ENCODE data around the gene VSNL1. TPM values are rescaled to one million over a fixed set of nuclear protein-coding genes. Genes with fewer than 3 reads are reported as not detected.

Gene VSNL1
- polyA plus RNA-seq, 1 of the 3 experiments (the other 2 are of a cell fraction): 1.3 TPM

DNA sequence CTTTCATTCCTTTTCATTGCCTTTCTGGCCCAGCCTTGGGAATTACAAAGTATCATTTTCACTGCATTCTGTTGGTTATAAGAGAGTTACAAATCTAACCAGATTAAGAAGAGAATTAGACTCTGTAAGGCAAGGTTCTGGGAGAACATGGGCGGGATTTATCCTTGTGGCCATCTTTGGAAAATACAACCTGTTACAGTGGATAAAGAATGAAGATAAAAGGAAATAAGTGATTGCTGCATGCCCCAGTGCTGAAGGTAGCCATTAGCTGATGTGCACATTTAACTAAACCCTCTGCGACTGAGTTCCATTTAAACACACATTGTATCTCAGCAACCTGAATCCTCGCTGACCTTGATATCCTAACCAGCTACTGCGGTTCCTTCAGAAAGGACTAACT, 119.7 kb downstream of the VSNL1 start:
- POLR2A ChIA-PET: no interaction called here
- Histone ChIP-seq H3F3A (replicated peaks; ENCODE audit: insufficient read depth) (no peaks in the 10 kb centered on the region), H3K4me1 (ENCODE audit: control insufficient read depth in 1 of 2, insufficient read depth in 2 of 2, low read depth in 1 of 2, low read length in 1 of 2) (no peaks in the 10 kb centered on the region), H3K9me2 (no peaks in the 10 kb centered on the region), H3K27ac (ENCODE audit: low read depth in 2 of 2, low read length in 1 of 2) (no peak overlapping the region), H3K4me3 (ENCODE audit: low read depth in 2 of 2, low read length in 1 of 2) (no peak overlapping the region), H3K9me3 (no peaks in the 10 kb centered on the region), H3K36me3 (replicated peaks in 1 of 2; ENCODE audit: control insufficient read depth in 1 of 2, insufficient read depth in 2 of 2, low read length in 1 of 2) (peaks cover 15 to 28% of the 10 kb centered on the region in 2 experiments), H4K20me1 (ENCODE audit: insufficient read depth) (no peaks in the 10 kb centered on the region), H3K27me3 (ENCODE audit: insufficient read depth) (no peaks in the 10 kb centered on the region), H2AFZ (ENCODE audit: low read depth) (no peak overlapping the region), H3K9ac (no peak overlapping the region), H3K4me2 (no peak overlapping the region), H3K79me2 (ENCODE audit: insufficient read depth) (no peaks in the 10 kb centered on the region)
- no peak for DNase-seq
- WGBS (ENCODE audit: low lambda C conversion rate): 98% methylated on average over 4 of the region's 4 CpGs
- CTCF ChIA-PET: interaction anchor here (1.1 to 23.7 kb wide), 4 partner anchors 7 to 489 kb away, joined by 3 to 471 read pairs (median 237); no protein-coding TSS in a partner anchor
- TF ChIP-seq TAF1 (IDR thresholded peaks at IDR 0.05; ENCODE audit: borderline replicate concordance, low read depth, low read length) (no peak), IRF3 (IDR thresholded peaks at IDR 0.05; ENCODE audit: low read depth, low read length) (no peak), SIN3A (IDR thresholded peaks at IDR 0.05; ENCODE audit: borderline replicate concordance, low read depth, low read length) (no peak), GATA2 (CRISPR knock-in tag; IDR thresholded peaks at IDR 0.05) (no peak), RFX5 (IDR thresholded peaks at IDR 0.05; ENCODE audit: low read length) (no peak), POLR2AphosphoS5 (IDR thresholded peaks at IDR 0.05; ENCODE audit: low read depth, low read length) (no peak), TEAD4 (IDR thresholded peaks at IDR 0.05; ENCODE audit: borderline replicate concordance, insufficient read depth) (no peak), NRF1 (IDR thresholded peaks at IDR 0.05; ENCODE audit: low read depth, low read length) (no peak), MXI1 (IDR thresholded peaks at IDR 0.05; ENCODE audit: low read depth, low read length) (no peak), NFIC (IDR thresholded peaks at IDR 0.05; ENCODE audit: borderline replicate concordance) (no peak)
- TF ChIP-seq, protein P1, sequence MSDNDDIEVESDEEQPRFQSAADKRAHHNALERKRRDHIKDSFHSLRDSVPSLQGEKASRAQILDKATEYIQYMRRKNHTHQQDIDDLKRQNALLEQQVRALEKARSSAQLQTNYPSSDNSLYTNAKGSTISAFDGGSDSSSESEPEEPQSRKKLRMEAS (IDR thresholded peaks at IDR 0.05; ENCODE audit: low read depth): no peak
- TF ChIP-seq, protein P2, sequence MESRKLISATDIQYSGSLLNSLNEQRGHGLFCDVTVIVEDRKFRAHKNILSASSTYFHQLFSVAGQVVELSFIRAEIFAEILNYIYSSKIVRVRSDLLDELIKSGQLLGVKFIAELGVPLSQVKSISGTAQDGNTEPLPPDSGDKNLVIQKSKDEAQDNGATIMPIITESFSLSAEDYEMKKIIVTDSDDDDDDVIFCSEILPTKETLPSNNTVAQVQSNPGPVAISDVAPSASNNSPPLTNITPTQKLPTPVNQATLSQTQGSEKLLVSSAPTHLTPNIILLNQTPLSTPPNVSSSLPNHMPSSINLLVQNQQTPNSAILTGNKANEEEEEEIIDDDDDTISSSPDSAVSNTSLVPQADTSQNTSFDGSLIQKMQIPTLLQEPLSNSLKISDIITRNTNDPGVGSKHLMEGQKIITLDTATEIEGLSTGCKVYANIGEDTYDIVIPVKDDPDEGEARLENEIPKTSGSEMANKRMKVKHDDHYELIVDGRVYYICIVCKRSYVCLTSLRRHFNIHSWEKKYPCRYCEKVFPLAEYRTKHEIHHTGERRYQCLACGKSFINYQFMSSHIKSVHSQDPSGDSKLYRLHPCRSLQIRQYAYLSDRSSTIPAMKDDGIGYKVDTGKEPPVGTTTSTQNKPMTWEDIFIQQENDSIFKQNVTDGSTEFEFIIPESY (IDR thresholded peaks at IDR 0.05; ENCODE audit: borderline replicate concordance, low read depth): no peak
- TF ChIP-seq, protein P3, sequence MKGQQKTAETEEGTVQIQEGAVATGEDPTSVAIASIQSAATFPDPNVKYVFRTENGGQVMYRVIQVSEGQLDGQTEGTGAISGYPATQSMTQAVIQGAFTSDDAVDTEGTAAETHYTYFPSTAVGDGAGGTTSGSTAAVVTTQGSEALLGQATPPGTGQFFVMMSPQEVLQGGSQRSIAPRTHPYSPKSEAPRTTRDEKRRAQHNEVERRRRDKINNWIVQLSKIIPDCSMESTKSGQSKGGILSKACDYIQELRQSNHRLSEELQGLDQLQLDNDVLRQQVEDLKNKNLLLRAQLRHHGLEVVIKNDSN (IDR thresholded peaks at IDR 0.05; ENCODE audit: borderline replicate concordance, low read depth): no peak

- 96% methylated on average over 1 of the region's 1 CpG for WGBS (ENCODE audit: low lambda C conversion rate)
- CTCF ChIA-PET: interaction anchor here (0.6 to 23.7 kb wide), 6 partner anchors 8 to 905 kb away, joined by 3 to 471 read pairs (median 5); no protein-coding TSS in a partner anchor
These were observed 121.0 kb downstream of the VSNL1 start for GRCh38 chr2:17661460-17661859.

More at GRCh38 chr2:17661460-17661859, 121.0 kb downstream of the VSNL1 start:
- H4K20me1 ChIP-seq (ENCODE audit: insufficient read depth): no peaks in the 10 kb centered on the region
- no peaks in the 10 kb centered on the region for H3K4me1 ChIP-seq (ENCODE audit: control insufficient read depth in 1 of 2, insufficient read depth in 2 of 2, low read depth in 1 of 2, low read length in 1 of 2)
- no peak overlapping the region for H3K27ac ChIP-seq (ENCODE audit: low read depth in 2 of 2, low read length in 1 of 2)
- H3F3A ChIP-seq (replicated peaks; ENCODE audit: insufficient read depth): no peaks in the 10 kb centered on the region
- no peaks in the 10 kb centered on the region for H3K9me2 ChIP-seq
- no peak overlapping the region for H3K4me2 ChIP-seq
- no peak overlapping the region for H3K4me3 ChIP-seq (ENCODE audit: low read depth in 2 of 2, low read length in 1 of 2)
- H3K9me3 ChIP-seq: no peaks in the 10 kb centered on the region
- no peaks in the 10 kb centered on the region for H3K27me3 ChIP-seq (ENCODE audit: insufficient read depth)
- POLR2A ChIA-PET: no interaction called here
- H2AFZ ChIP-seq (ENCODE audit: low read depth): no peak overlapping the region
- DNase-seq: no peak
- no peak overlapping the region for H3K9ac ChIP-seq
- H3K79me2 ChIP-seq (ENCODE audit: insufficient read depth): no peaks in the 10 kb centered on the region
- H3K36me3 ChIP-seq (replicated peaks in 1 of 2; ENCODE audit: control insufficient read depth in 1 of 2, insufficient read depth in 2 of 2, low read length in 1 of 2): peaks cover 24 to 39% of the 10 kb centered on the region in 2 experiments
- TF ChIP-seq FOSL2 (IDR thresholded peaks at IDR 0.05; ENCODE audit: borderline replicate concordance, low read depth): no peak
- TF ChIP-seq FOXM1 (IDR thresholded peaks at IDR 0.05; ENCODE audit: low read depth): no peak
- TF ChIP-seq RAD21 (IDR thresholded peaks at IDR 0.05; ENCODE audit: low read length): no peak
- TF ChIP-seq, protein P1 (IDR thresholded peaks at IDR 0.05; ENCODE audit: low read depth): no peak
- TF ChIP-seq RXRA (IDR thresholded peaks at IDR 0.05; ENCODE audit: borderline replicate concordance, low read depth): no peak
- no peak for TF ChIP-seq SMC3 (IDR thresholded peaks at IDR 0.05; ENCODE audit: low read depth, low read length)
- TF ChIP-seq NRF1 (IDR thresholded peaks at IDR 0.05; ENCODE audit: low read depth, low read length): no peak
- TF ChIP-seq, protein P4, sequence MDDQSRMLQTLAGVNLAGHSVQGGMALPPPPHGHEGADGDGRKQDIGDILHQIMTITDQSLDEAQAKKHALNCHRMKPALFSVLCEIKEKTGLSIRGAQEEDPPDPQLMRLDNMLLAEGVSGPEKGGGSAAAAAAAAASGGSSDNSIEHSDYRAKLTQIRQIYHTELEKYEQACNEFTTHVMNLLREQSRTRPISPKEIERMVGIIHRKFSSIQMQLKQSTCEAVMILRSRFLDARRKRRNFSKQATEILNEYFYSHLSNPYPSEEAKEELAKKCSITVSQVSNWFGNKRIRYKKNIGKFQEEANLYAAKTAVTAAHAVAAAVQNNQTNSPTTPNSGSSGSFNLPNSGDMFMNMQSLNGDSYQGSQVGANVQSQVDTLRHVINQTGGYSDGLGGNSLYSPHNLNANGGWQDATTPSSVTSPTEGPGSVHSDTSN (IDR thresholded peaks at IDR 0.05): no peak
- TF ChIP-seq TEAD4 (IDR thresholded peaks at IDR 0.05; ENCODE audit: borderline replicate concordance, insufficient read depth): no peak
- no peak for TF ChIP-seq TAF1 (IDR thresholded peaks at IDR 0.05; ENCODE audit: borderline replicate concordance, low read depth, low read length)
- TF ChIP-seq SIN3A (IDR thresholded peaks at IDR 0.05; ENCODE audit: borderline replicate concordance, low read depth, low read length): no peak
- no peak for TF ChIP-seq CHD2 (IDR thresholded peaks at IDR 0.05; ENCODE audit: low read length, partially characterized antibody)

Measured in SK-N-SH (cell line).